Peyer's patch (tissue), 4 donors: Measurements from ENCODE around the gene DEFB118. TPM values are rescaled to one million over a fixed set of nuclear protein-coding genes. Genes with fewer than 3 reads are reported as not detected.

Experiments
- DNase-seq, 3 donors: peaks; one replicate each; pipeline ENCODE4 v3.0.0-alpha.2; 2017 to 2019
- H3K27ac ChIP-seq, 4 donors: fragments of 200-600 bp; sonication (generic); one replicate each; pipeline ENCODE4 v1.5.1; 2016 to 2019
- H3K27me3 ChIP-seq, 2 donors: fragments of 200-600 bp; sonication (generic); one replicate each; pipeline ENCODE4 v1.5.1; 2019
- H3K36me3 ChIP-seq, 3 donors: fragments of 200-600 bp; sonication (generic); one replicate each; pipeline ENCODE4 v1.5.1; 2016 to 2019
- H3K4me1 ChIP-seq, 4 donors: fragments of 200-600 bp; sonication (generic); one replicate each; pipeline ENCODE4 v1.5.1; 2016 to 2019
- H3K4me3 ChIP-seq, 4 donors: fragments of 200-600 bp; sonication (generic); 1 replicate in 3 of 4; 2 replicates in 1 of 4; pipeline ENCODE4 v1.5.1; 2016 to 2019; ENCODE audit warnings: mild to moderate bottlenecking in 1 of 4
- H3K9me3 ChIP-seq, 4 donors: fragments of 200-600 bp; sonication (generic); one replicate each; pipeline ENCODE4 v1.5.1; 2016 to 2019; ENCODE audit warnings: mild to moderate bottlenecking in 1 of 4
- POLR2A ChIP-seq, 2 donors: fragments of 450-650 bp; IDR thresholded peaks; one replicate each; pipeline ENCODE4 v1.5.1; 2017; ENCODE audit warnings: antibody characterized with exemption in 2 of 2, mild to moderate bottlenecking in 2 of 2, moderate library complexity in 2 of 2
- small RNA-seq, 2 donors: library from RNA; depleted of rRNA; stranded (forward); fragments of <200 nt; gene quantifications; one replicate each; pipeline ENCODE3, GENCODE V24; 2016
- total RNA-seq, 4 donors: library from RNA; depleted of rRNA; stranded (reverse); fragments of >200 nt; gene quantifications; one replicate each; pipeline ENCODE4 v1.1.0, GENCODE V29; 2016
- TF ChIP-seq, protein P1 (sequence below), 6 experiments: fragments of 450-650 bp in 4 of 6; fragments of 200-600 bp in 2 of 6; sonication (generic) in 1 of 6; IDR thresholded peaks; one replicate each; pipeline ENCODE4 v1.5.1; 2017 to 2019; ENCODE audit warnings: antibody characterized with exemption in 6 of 6, mild to moderate bottlenecking in 3 of 6, moderate library complexity in 1 of 6

DEFB118 gene
- total RNA-seq, 4 donors from 2014 or later = not detected

DNA sequence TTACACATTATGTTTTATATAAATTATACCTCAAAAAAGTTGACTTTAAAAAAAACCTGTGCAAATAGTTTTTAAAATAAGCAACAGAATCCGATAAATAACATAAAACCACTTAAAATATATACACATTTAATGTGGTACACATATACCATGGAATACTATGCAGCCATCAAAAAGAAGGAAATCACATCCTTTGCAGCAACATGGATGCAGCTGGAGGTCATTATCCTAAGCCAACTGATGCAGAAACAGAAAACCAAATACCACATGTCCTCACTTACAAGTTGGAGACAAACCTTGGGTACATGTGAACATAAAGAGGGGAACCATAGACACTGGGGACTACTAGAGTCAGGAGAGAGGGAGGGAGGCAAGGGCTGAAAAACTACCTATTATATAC, 41.6 kb downstream of the DEFB118 start:
- no peak overlapping the region for H3K27ac ChIP-seq

GRCh38 chr20:31414381-31414780, 46.0 kb downstream of the DEFB118 start:
- no peak for DNase-seq
- H3K9me3 ChIP-seq = no peaks in the 10 kb centered on the region
- H3K4me3 ChIP-seq = no peak overlapping the region
- H3K36me3 ChIP-seq = no peaks in the 10 kb centered on the region
- TF ChIP-seq, protein P1, sequence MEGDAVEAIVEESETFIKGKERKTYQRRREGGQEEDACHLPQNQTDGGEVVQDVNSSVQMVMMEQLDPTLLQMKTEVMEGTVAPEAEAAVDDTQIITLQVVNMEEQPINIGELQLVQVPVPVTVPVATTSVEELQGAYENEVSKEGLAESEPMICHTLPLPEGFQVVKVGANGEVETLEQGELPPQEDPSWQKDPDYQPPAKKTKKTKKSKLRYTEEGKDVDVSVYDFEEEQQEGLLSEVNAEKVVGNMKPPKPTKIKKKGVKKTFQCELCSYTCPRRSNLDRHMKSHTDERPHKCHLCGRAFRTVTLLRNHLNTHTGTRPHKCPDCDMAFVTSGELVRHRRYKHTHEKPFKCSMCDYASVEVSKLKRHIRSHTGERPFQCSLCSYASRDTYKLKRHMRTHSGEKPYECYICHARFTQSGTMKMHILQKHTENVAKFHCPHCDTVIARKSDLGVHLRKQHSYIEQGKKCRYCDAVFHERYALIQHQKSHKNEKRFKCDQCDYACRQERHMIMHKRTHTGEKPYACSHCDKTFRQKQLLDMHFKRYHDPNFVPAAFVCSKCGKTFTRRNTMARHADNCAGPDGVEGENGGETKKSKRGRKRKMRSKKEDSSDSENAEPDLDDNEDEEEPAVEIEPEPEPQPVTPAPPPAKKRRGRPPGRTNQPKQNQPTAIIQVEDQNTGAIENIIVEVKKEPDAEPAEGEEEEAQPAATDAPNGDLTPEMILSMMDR (IDR thresholded peaks at IDR 0.05) = no peak
- no peak for TF ChIP-seq POLR2A (IDR thresholded peaks at IDR 0.05)
- H3K27me3 ChIP-seq = no peaks in the 10 kb centered on the region
- H3K27ac ChIP-seq = no peak overlapping the region
- H3K4me1 ChIP-seq = no peaks in the 10 kb centered on the region

More for the DNA sequence above, 41.6 kb downstream of the DEFB118 start:
- Histone ChIP-seq H3K4me3 (no peak overlapping the region), H3K36me3 (no peaks in the 10 kb centered on the region), H3K4me1 (no peaks in the 10 kb centered on the region), H3K27me3 (no peaks in the 10 kb centered on the region), H3K9me3 (no peaks in the 10 kb centered on the region)
- no peak for TF ChIP-seq POLR2A (IDR thresholded peaks at IDR 0.05)
- TF ChIP-seq, protein P1 (IDR thresholded peaks at IDR 0.05) = no peak
- no peak for DNase-seq

GRCh38 chr20:31415653-31416052, 47.3 kb downstream of the DEFB118 start:
- TF ChIP-seq, protein P1 (IDR thresholded peaks at IDR 0.05) = no peak
- TF ChIP-seq POLR2A (IDR thresholded peaks at IDR 0.05) = no peak
- Histone ChIP-seq H3K4me3 (no peak overlapping the region), H3K27me3 (no peaks in the 10 kb centered on the region), H3K9me3 (no peaks in the 10 kb centered on the region), H3K4me1 (no peaks in the 10 kb centered on the region), H3K27ac (no peak overlapping the region), H3K36me3 (no peaks in the 10 kb centered on the region)
- DNase-seq = no peak

- H3K4me1 ChIP-seq = no peaks in the 10 kb centered on the region
- TF ChIP-seq, protein P1 (IDR thresholded peaks at IDR 0.05) = no peak
- no peaks in the 10 kb centered on the region for H3K9me3 ChIP-seq
- H3K36me3 ChIP-seq = no peaks in the 10 kb centered on the region
- H3K27me3 ChIP-seq = no peaks in the 10 kb centered on the region
- no peak for DNase-seq
- no peak overlapping the region for H3K27ac ChIP-seq
- no peak overlapping the region for H3K4me3 ChIP-seq
Measured at GRCh38 chr20:31418307-31418706, 49.9 kb downstream of the DEFB118 start.

Small RNA genes lying within 50 kb of the gene (small RNA-seq; reads per million reads assigned to genes)
- gene DEFB117 (0 reads per million in 2 donors), gene RF00561 (0 reads per million in 2 donors), gene RNA5SP480 (0 reads per million in 2 donors)

Other genes starting within 250 kb of the DEFB118 start
- gene DEFB115, start 110.9 kb upstream of the DEFB118 start, total RNA-seq = not detected
- not detected for gene DEFB116, start 60.0 kb upstream of the DEFB118 start, total RNA-seq
- gene DEFB119, start 22.0 kb downstream of the DEFB118 start, total RNA-seq = not detected
- not detected for gene DEFB121, start 37.6 kb downstream of the DEFB118 start, total RNA-seq
- gene DEFB123, start 72.0 kb downstream of the DEFB118 start, total RNA-seq = not detected
- gene DEFB124, start 106.5 kb downstream of the DEFB118 start, total RNA-seq = not detected
- gene REM1, start 106.7 kb downstream of the DEFB118 start, total RNA-seq = 1 to 10 TPM in 2 of 4 donors, not detected in 2; 1.4 to 1.7 TPM
- gene HM13, start 145.8 kb downstream of the DEFB118 start, total RNA-seq = 10 to 100 TPM; 38.9 to 97.4 (median 56.3) TPM
- gene ID1, start 236.7 kb downstream of the DEFB118 start, total RNA-seq = 100 to 1,000 TPM; 408 to 760 (median 570) TPM